ENCODE measurements around the gene AMH. TPM values are rescaled to one million over a fixed set of nuclear protein-coding genes. Genes with fewer than 3 reads are reported as not detected.
A peak's percentile ranks its signal among the peaks of the same experiment; 100 is the strongest.

Gene AMH
- total and polyA plus RNA-seq, 11 donors, result 0.10 to 1.1 (median 0.57) TPM; not detected in 4

DNA sequence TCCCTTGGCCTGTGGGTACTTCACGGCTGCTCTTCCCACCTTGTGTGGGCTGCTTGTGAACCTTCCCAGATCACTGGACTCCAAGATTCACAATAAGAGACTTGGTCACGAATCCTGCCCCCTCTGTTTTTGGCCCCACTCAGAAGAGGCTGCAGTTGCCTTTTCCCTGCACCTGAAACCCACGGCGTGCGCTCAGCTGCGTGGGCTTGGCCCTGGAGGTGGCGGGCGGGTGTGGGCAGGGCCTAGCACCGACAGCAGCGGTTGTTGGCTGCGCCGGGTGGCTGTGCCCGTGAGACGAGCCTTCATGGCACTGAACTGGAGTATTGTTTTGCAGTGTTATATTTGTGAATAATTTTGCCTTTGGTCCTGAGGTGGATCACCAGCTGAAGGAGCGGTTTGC lies 46.8 kb upstream of the AMH start:
- no peak for ATAC-seq

DNA sequence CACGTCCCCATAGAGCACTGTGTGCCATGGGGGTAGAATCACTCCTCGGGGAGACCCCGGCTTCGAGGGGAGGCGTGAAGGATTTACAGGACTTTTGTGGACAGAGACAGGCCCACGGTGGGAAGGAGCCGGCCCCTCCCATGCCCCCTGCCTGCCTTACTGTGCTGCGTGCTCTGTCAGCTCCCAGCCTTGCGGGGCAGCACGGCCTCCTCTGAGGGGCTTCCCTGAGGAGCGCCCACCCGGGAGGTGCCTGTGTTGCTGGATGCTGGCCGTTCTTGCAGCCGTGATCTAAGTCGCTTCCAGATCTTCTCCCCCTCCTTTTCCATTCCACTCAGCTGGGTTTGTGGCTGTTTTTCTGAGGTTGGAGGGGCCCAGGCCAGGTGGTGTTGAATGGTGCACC lies 42.1 kb upstream of the AMH start:
- Histone ChIP-seq H3K4me1 (peaks cover 0 to 18% (median 12%) of the 10 kb centered on the region in 12 donors), H3K4me3 (no peak overlapping the region), H3K9me3 (no peaks in the 10 kb centered on the region), H3K27me3 (no peaks in the 10 kb centered on the region), H3K36me3 (peaks cover 3 to 80% (median 50%) of the 10 kb centered on the region in 9 donors), H3K27ac (no peak overlapping the region)
- intact Hi-C loops (cut with DNase I), result loop anchor here in 2 of 10 donors (5.0 to 10.0 kb wide), 2 partner anchors 52 to 55 kb away; partner anchors contain the start of gene AP3D1 (in 2 of the 2)
- DNase-seq (no peak), ATAC-seq (no peak)
- 89 to 96% (median 95%) methylated on average over 13 to 15 of the region's 15 CpGs for WGBS, 4 donors
- TF ChIP-seq, protein P1, sequence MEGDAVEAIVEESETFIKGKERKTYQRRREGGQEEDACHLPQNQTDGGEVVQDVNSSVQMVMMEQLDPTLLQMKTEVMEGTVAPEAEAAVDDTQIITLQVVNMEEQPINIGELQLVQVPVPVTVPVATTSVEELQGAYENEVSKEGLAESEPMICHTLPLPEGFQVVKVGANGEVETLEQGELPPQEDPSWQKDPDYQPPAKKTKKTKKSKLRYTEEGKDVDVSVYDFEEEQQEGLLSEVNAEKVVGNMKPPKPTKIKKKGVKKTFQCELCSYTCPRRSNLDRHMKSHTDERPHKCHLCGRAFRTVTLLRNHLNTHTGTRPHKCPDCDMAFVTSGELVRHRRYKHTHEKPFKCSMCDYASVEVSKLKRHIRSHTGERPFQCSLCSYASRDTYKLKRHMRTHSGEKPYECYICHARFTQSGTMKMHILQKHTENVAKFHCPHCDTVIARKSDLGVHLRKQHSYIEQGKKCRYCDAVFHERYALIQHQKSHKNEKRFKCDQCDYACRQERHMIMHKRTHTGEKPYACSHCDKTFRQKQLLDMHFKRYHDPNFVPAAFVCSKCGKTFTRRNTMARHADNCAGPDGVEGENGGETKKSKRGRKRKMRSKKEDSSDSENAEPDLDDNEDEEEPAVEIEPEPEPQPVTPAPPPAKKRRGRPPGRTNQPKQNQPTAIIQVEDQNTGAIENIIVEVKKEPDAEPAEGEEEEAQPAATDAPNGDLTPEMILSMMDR (IDR thresholded peaks at IDR 0.05), result no peak
- no peak for TF ChIP-seq POLR2A (IDR thresholded peaks at IDR 0.05)

More for the DNA sequence above, 46.8 kb upstream of the AMH start:
- no peak overlapping the region for H3K27ac ChIP-seq
- H3K4me1 ChIP-seq, result peaks cover 0 to 8% (median 0%) of the 10 kb centered on the region in 12 donors
- no peak for DNase-seq
- TF ChIP-seq, protein P1 (IDR thresholded peaks at IDR 0.05), result no peak
- no peak for TF ChIP-seq POLR2A (IDR thresholded peaks at IDR 0.05)
- WGBS, 4 donors, result 93 to 96% (median 94%) methylated on average over 9 to 15 of the region's 15 CpGs
- intact Hi-C loops (cut with DNase I), result loop anchor here in 2 of 10 donors (5.0 to 10.0 kb wide), 2 partner anchors 45 to 48 kb away; partner anchors contain the start of gene AP3D1 (in 1 of the 2)
- no peaks in the 10 kb centered on the region for H3K9me3 ChIP-seq
- no peak overlapping the region for H3K4me3 ChIP-seq
- H3K27me3 ChIP-seq, result no peaks in the 10 kb centered on the region
- H3K36me3 ChIP-seq, result peaks cover 0 to 62% (median 33%) of the 10 kb centered on the region in 9 donors

DNA sequence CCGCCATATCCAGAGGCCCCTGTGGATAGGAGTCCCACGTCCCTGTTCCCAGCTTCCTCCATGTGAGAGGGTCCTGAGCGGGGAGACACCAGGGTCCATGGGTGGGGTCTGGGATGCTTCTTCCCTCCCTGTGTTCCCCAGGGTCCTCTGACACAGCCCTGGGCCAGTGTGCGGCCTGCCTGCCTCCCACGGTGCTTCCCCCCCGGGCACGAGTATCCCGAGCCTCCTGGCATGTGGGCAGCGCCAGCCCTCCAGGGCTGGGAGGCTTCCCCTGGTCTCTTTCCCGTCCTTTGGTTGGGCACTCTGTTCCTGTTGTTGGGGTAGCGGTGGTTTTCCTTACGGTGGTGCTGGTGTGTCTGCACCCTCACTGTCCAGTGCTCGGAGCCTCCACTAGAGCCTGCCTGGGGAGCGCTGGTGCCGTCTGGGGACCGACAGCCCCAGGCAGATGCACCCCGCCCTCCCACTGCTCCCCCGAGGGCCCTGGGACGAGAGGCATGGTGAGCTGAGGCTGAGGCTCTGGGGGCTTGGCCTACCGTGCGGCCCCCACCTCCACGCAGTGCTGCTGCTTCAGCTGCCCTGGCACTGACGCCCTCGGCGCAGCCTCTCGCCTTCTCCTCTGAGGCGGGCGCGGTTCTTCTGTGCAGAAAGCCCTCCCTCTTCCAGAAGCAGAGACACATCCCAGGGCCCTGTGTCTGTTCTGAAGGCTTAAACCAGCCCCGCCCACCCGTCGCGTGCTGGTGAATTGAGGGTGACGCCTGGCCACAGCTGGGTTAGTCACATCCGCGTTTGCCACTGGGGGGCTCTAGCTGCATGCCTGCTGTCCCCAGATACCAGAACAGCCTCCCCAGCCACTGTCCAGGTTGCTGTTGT lies 40.9 kb upstream of the AMH start:
- DNase-seq (peak in 4 of 5 donors; percentile 62 to 83 (median 74)), ATAC-seq (peak; percentile 54 to 81 (median 72))
- no peaks in the 10 kb centered on the region for H3K9me3 ChIP-seq
- TF ChIP-seq POLR2A (IDR thresholded peaks at IDR 0.05), result no peak
- TF ChIP-seq, protein P1 (IDR thresholded peaks at IDR 0.05), result peak in 8 of 12 donors; percentile 14 to 46 (median 25)
- peaks cover 0 to 18% (median 12%) of the 10 kb centered on the region in 12 donors for H3K4me1 ChIP-seq
- H3K27ac ChIP-seq, result peak overlapping the region in 6 of 12 donors; percentile 9 to 43 (median 22)
- H3K27me3 ChIP-seq, result no peaks in the 10 kb centered on the region
- intact Hi-C loops (cut with DNase I), result loop anchor here in 2 of 10 donors (5.0 to 10.0 kb wide), 2 partner anchors 53 to 56 kb away; partner anchors contain the start of gene AP3D1 (in 2 of the 2)
- WGBS, 4 donors, result 50 to 63% (median 53%) methylated on average over 14 to 36 of the region's 36 CpGs
- no peak overlapping the region for H3K4me3 ChIP-seq
- peaks cover 3 to 80% (median 50%) of the 10 kb centered on the region in 9 donors for H3K36me3 ChIP-seq

DNA sequence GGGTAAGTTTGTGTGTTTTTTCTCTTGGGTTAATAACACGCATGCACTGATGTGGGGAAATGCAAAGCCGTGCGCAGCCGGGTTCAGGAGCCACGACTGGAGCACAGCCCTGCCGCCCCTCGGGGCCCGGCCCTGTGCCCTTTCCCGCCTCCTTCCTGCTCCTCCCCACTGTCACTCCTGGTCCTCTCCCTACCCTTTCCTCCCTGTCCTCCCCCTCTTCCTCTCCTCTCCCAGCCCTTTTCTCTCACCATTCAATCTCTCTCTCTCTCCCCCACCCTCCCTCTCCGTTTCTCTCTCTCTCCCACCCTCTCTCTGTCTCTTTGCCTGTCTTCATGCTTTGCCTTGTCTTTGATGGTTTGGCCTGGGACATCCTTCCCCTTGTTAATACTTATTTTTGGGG lies 40.1 kb upstream of the AMH start:
- no peaks in the 10 kb centered on the region for H3K27me3 ChIP-seq
- TF ChIP-seq, protein P1 (IDR thresholded peaks at IDR 0.05), result no peak
- no peak for TF ChIP-seq POLR2A (IDR thresholded peaks at IDR 0.05)
- intact Hi-C loops (cut with DNase I), result loop anchor here in 2 of 10 donors (5.0 to 10.0 kb wide), 2 partner anchors 54 to 57 kb away; partner anchors contain the start of gene AP3D1 (in 2 of the 2)
- ATAC-seq (peak in 3 of 4 donors; percentile 21 to 66 (median 28)), DNase-seq (peak in 1 of 5 donors; percentile 48)
- peak overlapping the region in 6 of 12 donors; percentile 9 to 43 (median 22) for H3K27ac ChIP-seq
- peaks cover 3 to 80% (median 50%) of the 10 kb centered on the region in 9 donors for H3K36me3 ChIP-seq
- no peaks in the 10 kb centered on the region for H3K9me3 ChIP-seq
- no peak overlapping the region for H3K4me3 ChIP-seq
- peaks cover 0 to 18% (median 12%) of the 10 kb centered on the region in 12 donors for H3K4me1 ChIP-seq
- 51 to 57% (median 54%) methylated on average over 10 of the region's 10 CpGs for WGBS, 4 donors
